Raji (cell line): Measurements from ENCODE around the gene DLGAP4.

Source experiments
- POLR2A ChIP-seq: IDR thresholded peaks from 2 replicates; pipeline ENCODE4 v1.6.1; 2011; ENCODE audit warnings: low read depth, low read length, control low read depth; ENCODE audit not compliant: insufficient read depth

Gene DLGAP4

DNA sequence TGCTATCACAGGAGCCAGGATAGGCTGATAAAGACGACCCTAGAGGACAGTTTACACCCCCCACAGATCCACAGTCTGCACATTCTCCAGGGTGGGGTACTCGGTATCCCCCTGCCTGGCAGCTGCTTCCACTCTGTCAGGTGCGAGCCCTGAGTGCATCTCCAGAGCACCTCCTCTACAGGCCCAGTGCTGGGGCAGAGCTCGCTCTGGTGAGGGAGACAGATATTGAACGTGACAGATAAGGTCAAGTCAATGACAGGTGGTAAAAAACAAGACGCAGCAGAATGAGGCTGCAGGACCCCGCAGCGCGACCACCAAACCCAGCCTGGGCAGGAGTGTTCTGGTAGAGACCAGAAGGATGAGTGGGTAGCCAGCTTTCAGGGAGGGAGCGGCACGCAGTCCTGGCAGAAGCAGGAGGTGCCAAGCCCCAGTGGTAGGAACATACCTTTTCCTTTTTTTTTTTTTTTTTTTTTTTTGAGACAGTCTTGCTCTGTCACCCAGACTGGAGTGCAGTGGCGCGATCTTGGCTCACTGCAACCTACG, 222.8 kb downstream of the DLGAP4 start:
- no peak for TF ChIP-seq POLR2A

DNA sequence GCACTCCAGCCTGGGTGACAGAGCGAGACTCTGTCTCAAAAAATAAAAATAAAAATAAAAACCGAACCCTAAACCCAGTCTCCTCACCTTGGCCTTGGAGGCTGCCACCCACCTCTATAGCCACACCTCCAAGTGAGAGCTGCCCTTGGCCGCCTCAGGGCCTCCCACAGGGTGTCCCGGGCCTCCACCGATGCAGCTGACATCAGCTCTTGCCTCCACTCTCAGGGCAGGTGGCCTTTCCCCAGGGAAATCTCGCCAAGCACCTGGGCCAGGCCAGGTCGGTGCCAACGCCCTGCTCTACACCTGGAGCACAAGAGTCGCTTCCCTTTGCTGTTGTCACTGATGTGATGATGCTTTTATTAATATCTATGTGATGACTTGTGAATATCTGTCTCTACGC, 226.2 kb downstream of the DLGAP4 start:
- TF ChIP-seq POLR2A = no peak

DNA sequence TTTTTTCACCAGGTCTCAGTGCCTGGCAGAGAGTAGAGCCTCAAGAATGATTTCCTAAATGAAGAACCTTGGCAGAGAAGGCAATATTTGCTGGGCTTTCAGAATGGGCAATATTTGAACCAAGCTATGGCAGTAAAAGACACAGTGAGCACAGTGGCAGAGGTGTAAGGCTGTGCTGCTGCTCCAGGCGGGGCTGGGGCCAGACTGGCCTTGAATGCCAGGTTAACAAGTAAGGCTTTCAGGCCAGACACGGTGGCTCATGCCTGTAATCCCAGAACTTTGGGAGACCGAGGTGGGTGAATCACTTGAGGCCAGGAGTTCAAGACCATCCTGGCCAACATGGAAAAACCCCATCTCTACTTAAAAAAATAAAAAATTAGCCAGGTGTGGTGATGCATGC, 226.7 kb downstream of the DLGAP4 start:
- no peak for TF ChIP-seq POLR2A

DNA sequence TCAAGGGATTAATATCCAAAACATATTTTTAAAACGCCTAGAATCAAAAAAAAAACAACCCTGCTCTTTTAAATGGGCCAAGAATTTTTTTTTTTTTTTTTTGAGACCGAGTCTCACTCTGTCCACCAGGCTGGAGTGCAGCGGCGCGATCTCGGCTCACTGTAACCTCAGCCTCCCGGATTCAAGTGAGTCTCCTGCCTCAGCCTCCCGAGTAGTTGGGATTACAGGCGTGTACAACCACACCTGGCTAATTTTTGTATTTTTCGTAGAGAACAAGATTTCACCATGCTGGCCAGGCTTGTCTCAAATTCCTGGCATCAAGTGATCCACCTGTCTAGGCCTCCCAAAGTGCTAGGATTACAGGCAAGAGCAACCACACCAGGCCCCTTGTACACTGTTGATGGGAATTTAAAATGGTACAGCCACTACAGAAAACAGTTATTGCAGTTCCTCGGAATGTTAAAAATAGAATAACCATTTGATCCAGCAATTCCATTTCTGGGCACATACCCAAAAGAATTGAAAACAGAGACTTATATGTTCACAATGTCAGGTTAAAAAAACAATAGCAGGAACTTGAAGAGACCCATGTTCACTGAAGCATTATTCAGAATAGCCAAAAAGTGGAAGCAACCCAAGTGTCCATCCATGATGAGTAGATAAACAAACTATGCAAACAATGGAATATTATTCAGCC, 232.0 kb downstream of the DLGAP4 start:
- TF ChIP-seq POLR2A = no peak

- TF ChIP-seq POLR2A = no peak
Observed at GRCh38 chr20:36540551-36541211, 234.5 kb downstream of the DLGAP4 start.

GRCh38 chr20:36541227-36541767, 235.2 kb downstream of the DLGAP4 start, which contains the start of gene MYL9:
MYL9 (plus strand) TSS chr20:36541519; CDS start chr20:36544885, 3,366 bp downstream.
- no peak for TF ChIP-seq POLR2A

- no peak for TF ChIP-seq POLR2A
Observed at GRCh38 chr20:36541768-36542488, 235.8 kb downstream of the DLGAP4 start.

GRCh38 chr20:36542516-36543183, 236.5 kb downstream of the DLGAP4 start:
- TF ChIP-seq POLR2A = no peak

- TF ChIP-seq POLR2A = no peak
Observed at GRCh38 chr20:36543184-36544133, 237.3 kb downstream of the DLGAP4 start.

DNA sequence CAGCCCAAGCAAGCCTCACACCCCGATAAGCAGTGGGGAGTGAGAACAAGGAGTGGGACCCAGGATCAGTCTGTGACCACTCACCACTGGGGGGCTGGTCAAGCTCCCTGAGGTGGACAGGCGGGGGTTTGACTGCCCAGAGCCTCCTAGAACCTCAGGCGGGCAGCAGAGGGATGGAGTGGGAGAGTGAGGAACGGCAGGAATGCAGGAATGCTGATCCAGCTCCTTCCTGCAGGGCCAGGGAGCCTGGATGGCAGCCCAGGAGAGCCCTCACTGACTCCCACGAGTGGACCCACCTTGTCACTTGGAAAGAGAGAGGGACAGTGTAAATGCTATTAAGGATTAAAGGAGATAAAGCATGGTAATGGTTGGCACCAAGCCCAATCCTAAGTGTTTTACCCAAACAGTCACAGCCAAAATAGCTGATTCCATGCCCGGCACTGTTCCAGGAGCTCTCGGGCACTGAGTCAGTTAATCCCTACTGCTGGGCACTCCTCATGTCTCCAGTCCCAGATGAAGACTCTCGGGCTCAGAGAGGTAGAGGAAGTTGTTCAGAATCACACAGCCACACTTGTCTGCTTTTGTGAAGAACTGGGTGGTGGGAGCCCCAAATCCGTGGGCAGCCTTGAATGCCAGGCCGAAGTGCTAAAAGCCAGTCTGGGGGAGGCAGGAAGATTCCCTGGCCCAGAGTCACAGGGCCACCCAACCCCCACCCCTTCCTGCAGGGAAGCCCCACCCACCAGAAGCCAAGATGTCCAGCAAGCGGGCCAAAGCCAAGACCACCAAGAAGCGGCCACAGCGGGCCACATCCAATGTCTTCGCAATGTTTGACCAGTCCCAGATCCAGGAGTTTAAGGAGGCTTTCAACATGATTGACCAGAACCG, 238.2 kb downstream of the DLGAP4 start:
- no peak for TF ChIP-seq POLR2A

- TF ChIP-seq POLR2A = no peak
Observed at GRCh38 chr20:36546111-36546736, 240.1 kb downstream of the DLGAP4 start.

DNA sequence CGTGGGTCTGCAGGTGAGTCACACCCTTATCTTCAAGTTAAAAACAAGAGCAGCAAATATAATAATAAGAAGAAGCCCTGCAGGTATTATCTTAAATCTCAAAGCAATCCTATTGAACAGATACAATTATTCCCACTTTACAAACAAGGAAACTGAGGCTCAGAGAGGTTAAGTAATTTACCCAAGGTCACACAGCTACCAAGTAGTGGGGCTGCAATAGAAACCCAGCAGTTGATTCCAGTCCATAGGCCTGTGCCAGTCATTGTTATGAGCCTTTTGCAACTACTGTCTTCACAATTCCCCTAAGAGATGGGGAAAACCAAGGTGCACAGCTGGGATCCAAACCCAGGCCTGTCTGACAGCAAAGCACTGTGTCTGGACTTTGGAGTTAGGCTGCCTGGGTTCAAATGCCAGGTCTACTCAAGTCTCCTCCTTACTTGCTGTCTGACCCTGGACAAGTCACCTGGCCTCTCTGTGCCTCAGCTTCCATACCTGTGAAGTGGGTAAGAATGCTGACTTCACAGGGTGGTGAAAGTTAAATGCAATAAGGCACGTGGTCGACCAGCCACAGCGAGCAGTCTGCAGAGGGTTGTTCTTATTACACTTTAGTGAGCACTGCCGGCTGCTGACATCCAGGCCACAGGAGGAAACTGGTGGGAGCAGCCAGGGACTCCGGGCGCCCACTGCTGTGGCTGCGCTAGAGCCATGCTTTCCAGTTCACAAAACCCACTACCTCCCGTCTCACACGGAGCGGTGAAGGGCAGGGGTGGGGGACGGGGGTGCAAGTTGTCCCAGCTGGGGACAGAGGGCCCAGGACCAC, 241.3 kb downstream of the DLGAP4 start:
- no peak for TF ChIP-seq POLR2A

DNA sequence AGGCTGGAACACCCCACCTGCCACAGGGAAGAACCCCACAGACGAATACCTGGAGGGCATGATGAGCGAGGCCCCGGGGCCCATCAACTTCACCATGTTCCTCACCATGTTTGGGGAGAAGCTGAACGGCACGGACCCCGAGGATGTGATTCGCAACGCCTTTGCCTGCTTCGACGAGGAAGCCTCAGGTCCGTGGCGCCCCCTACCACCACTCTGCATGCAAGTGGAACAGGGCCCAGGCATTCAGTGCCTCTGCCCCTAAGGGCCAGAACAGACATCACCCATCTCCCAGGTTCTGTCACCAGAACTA, 241.8 kb downstream of the DLGAP4 start:
- TF ChIP-seq POLR2A = no peak
